K562 (cell line): ENCODE data around the gene PLA2G4A. TPM values are rescaled to one million over a fixed set of nuclear protein-coding genes. Genes with fewer than 3 reads are reported as not detected.

Experiments used
- ATAC-seq: fragments of 200-7000 bp; cut with Tn5 transposase; 3 replicates; pipeline ENCODE4 v1.9.1; 2020; ENCODE audit warnings: moderate library complexity
- BruUV-seq: library from RNA; stranded (reverse); fragments of 400-500 nt; replicated peaks from 2 replicates; lab custom pipeline; 2021; lab: Mats Ljungman, UMichigan
- CTCF ChIA-PET: fragments of 300-600 bp; formaldehyde crosslinking; extraction: SDS; loops from one replicate; lab custom pipeline; 2021; ENCODE audit warnings: low intra/inter-chr PET ratio; lab: Yijun Ruan, JAX
- POLR2A ChIA-PET: fragments of 300-600, 350-650 bp; sonication (Branson Sonifier 250); formaldehyde crosslinking; extraction: SDS; loops from one replicate; lab custom pipeline; 2021; ENCODE audit warnings: antibody characterized with exemption, inconsistent platforms; lab: Yijun Ruan, JAX
- DNase-seq, 4 experiments: peaks; one replicate each; pipeline versions ENCODE4 v3.0.0 to v3.0.0-alpha.2; 2011 to 2018; ENCODE audit warnings: low spot score in 3 of 4, mixed read lengths in 3 of 4; ENCODE audit errors: extremely low read depth in 1 of 4
- FAIRE-seq: peaks from 2 replicates; lab custom pipeline; 2011; peaks lifted over from hg19 to GRCh38; lab: Jason Lieb, UNC
- H2AFZ ChIP-seq: 2 replicates; pipeline ENCODE4 v1.6.0; 2011; ENCODE audit warnings: low read depth, low read length, control low read depth, inconsistent platforms
- H3K27ac ChIP-seq: fragments of 200-600 bp; 3 replicates; pipeline ENCODE4 v1.8.0; 2011; ENCODE audit warnings: low read depth, mild to moderate bottlenecking, control low read depth, inconsistent platforms, low read length, moderate library complexity, mixed read lengths; ENCODE audit errors: extremely low read depth
- H3K27me3 ChIP-seq, 2 experiments: fragments of 300-600 bp in 1 of 2; 2 replicates in 1 of 2; 3 replicates in 1 of 2; pipeline versions ENCODE4 v1.6.0 to v1.8.0; 2011; ENCODE audit warnings: inconsistent platforms in 2 of 2, low read length in 2 of 2, mild to moderate bottlenecking in 1 of 2, mixed read lengths in 1 of 2, moderate library complexity in 1 of 2; ENCODE audit not compliant: control insufficient read depth in 2 of 2, insufficient read depth in 2 of 2
- H3K36me3 ChIP-seq: fragments of 300-600 bp; 3 replicates; pipeline ENCODE4 v1.8.0; 2011; ENCODE audit warnings: mild to moderate bottlenecking, low read length, inconsistent platforms; ENCODE audit not compliant: control insufficient read depth, insufficient read depth
- H3K4me1 ChIP-seq, 2 experiments: fragments of 200-600 bp in 1 of 2; replicated peaks in 1 of 2; 2 replicates in 1 of 2; 3 replicates in 1 of 2; pipeline versions ENCODE4 v1.5.1 to v1.8.0; 2011; ENCODE audit warnings: inconsistent platforms in 2 of 2, low read length in 2 of 2, mild to moderate bottlenecking in 1 of 2, mixed read lengths in 1 of 2, moderate library complexity in 1 of 2; ENCODE audit not compliant: control insufficient read depth in 2 of 2, insufficient read depth in 2 of 2
- H3K4me2 ChIP-seq: 2 replicates; pipeline ENCODE4 v1.6.1; 2011; ENCODE audit warnings: low read length, control low read depth, inconsistent platforms, mixed read lengths; ENCODE audit not compliant: insufficient read depth
- H3K4me3 ChIP-seq: fragments of 200-600 bp; sonication (generic), shearing (Covaris generic); 2 replicates; pipeline ENCODE4 v1.5.1; 2016; ENCODE audit warnings: control low read depth, inconsistent platforms
- H3K79me2 ChIP-seq: fragments of 200-600 bp; 3 replicates; pipeline ENCODE4 v1.8.0; 2011; ENCODE audit warnings: low read length, inconsistent platforms; ENCODE audit not compliant: control insufficient read depth, insufficient read depth
- H3K9ac ChIP-seq, 2 experiments: 2 replicates each; pipeline versions ENCODE4 v1.6.0 to v1.6.1; 2011; ENCODE audit warnings: low read depth in 2 of 2, low read length in 2 of 2, control low read depth in 1 of 2, inconsistent platforms in 1 of 2, mild to moderate bottlenecking in 1 of 2, mixed read lengths in 1 of 2; ENCODE audit not compliant: insufficient read depth in 1 of 2
- H3K9me1 ChIP-seq: one replicate; pipeline ENCODE4 v1.6.0; 2011; ENCODE audit warnings: inconsistent platforms, mild to moderate bottlenecking, low read length, moderate library complexity; ENCODE audit not compliant: control insufficient read depth, insufficient read depth
- H3K9me3 ChIP-seq: replicated peaks from 2 replicates; pipeline ENCODE4 v1.5.1; 2011; ENCODE audit warnings: low read depth, low read length, inconsistent platforms; ENCODE audit not compliant: control insufficient read depth, insufficient read depth
- H4K20me1 ChIP-seq: replicated peaks from 2 replicates; pipeline ENCODE4 v1.6.1; 2011; ENCODE audit warnings: low read length, inconsistent platforms, mixed read lengths; ENCODE audit not compliant: control insufficient read depth, insufficient read depth
- AFF4 ChIP-seq: sonication (generic); formaldehyde crosslinking; IDR thresholded peaks from 2 replicates; pipeline ENCODE4 v1.8.0; 2023; ENCODE audit warnings: mild to moderate bottlenecking, missing genetic modification reagents
- MAFK ChIP-seq: IDR thresholded peaks from 2 replicates; pipeline ENCODE4 v1.6.1; 2011; ENCODE audit warnings: low read length, improper control_type of control experiment
- ZNF316 ChIP-seq: fragments of 450-650 bp; IDR thresholded peaks from 2 replicates; pipeline ENCODE4 v1.6.1; 2016
- ZNF76 ChIP-seq: fragments of 250-450 bp; sonication (Bioruptor Pico); IDR thresholded peaks from 2 replicates; pipeline ENCODE4 v1.4.0; 2020; ENCODE audit warnings: mild to moderate bottlenecking, moderate library complexity, borderline replicate concordance
- WGBS: fragments of 100-300 bp; shearing (Covaris generic); methylation state at CpG from one replicate; pipeline ENCODE4 v1.1.6; 2016; ENCODE audit warnings: low coverage, mixed read lengths; ENCODE audit not compliant: insufficient coverage; ENCODE audit errors: missing lambda C conversion rate; 5-methylcytosine and 5-hydroxymethylcytosine counted together
- in situ Hi-C: fragments of 300-500 bp; cut with MboI; formaldehyde crosslinking; loops from 4 replicates; pipeline ENCODE4 v1.15.0; 2018; ENCODE audit warnings: inconsistent platforms, mixed read lengths
- intact Hi-C: fragments of 100-400 bp; cut with micrococcal nuclease; formaldehyde crosslinking; loops from 2 replicates; pipeline ENCODE4 v1.14.2; 2022
- polyA plus RNA-seq, 8 experiments: library from polyadenylated mRNA; depleted of rRNA in 4 of 8; stranded (reverse) in 5 of 8; unstranded in 3 of 8; fragments of >200 nt; fragmentation: Nextera tagmentation in 2 of 8; fragmentation: Illumina TruSeq in 1 of 8; extraction: Ambion mirVana in 2 of 8; extraction: Trizol in 1 of 8; gene quantifications; 2 replicates each; pipeline versions ENCODE4 v1.2.1 to v1.2.3, GENCODE V29; 2011 to 2014; ENCODE audit warnings: inconsistent platforms in 1 of 8, missing spikeins in 1 of 8
- total RNA-seq, 7 experiments: library from RNA; depleted of rRNA in 6 of 7; stranded (reverse); fragments of >200 nt in 6 of 7; fragmentation: Illumina TruSeq in 2 of 7; extraction: Trizol in 2 of 7; gene quantifications; 2 replicates each; pipeline versions ENCODE4 v1.2.1 to v1.2.3, GENCODE V29; 2011 to 2021; ENCODE audit warnings: low replicate concordance in 1 of 7

Gene PLA2G4A
- total and polyA plus RNA-seq, 9 of the 15 experiments (the other 6 are each of a cell fraction or from before 2014, with no cell fraction given) = 0.04 to 0.71 (median 0.22) TPM; not detected in 4

- Histone ChIP-seq H3K9me3 (no peaks in the 10 kb centered on the region), H3K4me1 (no peaks in the 10 kb centered on the region), H3K27me3 (no peaks in the 10 kb centered on the region), H3K79me2 (no peaks in the 10 kb centered on the region), H2AFZ (no peak overlapping the region), H3K27ac (no peak overlapping the region), H3K9ac (no peak overlapping the region), H4K20me1 (no peaks in the 10 kb centered on the region), H3K9me1 (no peaks in the 10 kb centered on the region), H3K4me3 (no peak overlapping the region), H3K36me3 (no peaks in the 10 kb centered on the region), H3K4me2 (no peak overlapping the region)
- DNase-seq (no peak), FAIRE-seq (no peak), ATAC-seq (no peak)
- ChIA-PET CTCF (no interaction called here), POLR2A (no interaction called here)
- BruUV-seq = no TSS peak
- intact Hi-C loops (no loop called here), in situ Hi-C loops (no loop called here)
- TF ChIP-seq ZNF76 (CRISPR knock-in tag) (no peak), ZNF316 (peak; percentile 15; the same call in 1 of the 2 replicates), MAFK (0 out of 2 replicates have a peak, but pooled peaks have one; percentile 15), AFF4 (CRISPR knock-in tag) (no peak)
- 20% methylated on average over 1 of the region's 1 CpG for WGBS
Observed at GRCh38 chr1:187037973-187038553, 209.3 kb downstream of the PLA2G4A start.

Other genes starting within 250 kb of the PLA2G4A start
- gene PTGS2, start 148.5 kb upstream of the PLA2G4A start, total RNA-seq (2014; rRNA removed) = not detected in 2 replicates
- gene PTGS2, start 148.5 kb upstream of the PLA2G4A start, total RNA-seq (2014; rRNA removed; fragmentation: Illumina TruSeq; extraction: Trizol) = not detected in 2 replicates
- not detected in 2 replicates for gene PTGS2, start 148.5 kb upstream of the PLA2G4A start, total RNA-seq (2015; rRNA removed; fragmentation: Illumina TruSeq; extraction: Trizol)
- not detected in 2 replicates for gene PTGS2, start 148.5 kb upstream of the PLA2G4A start, total RNA-seq (2021)
- 0.01 TPM in 1 of 2 replicates, not detected in the other for gene PTGS2, start 148.5 kb upstream of the PLA2G4A start, polyA plus RNA-seq (2011; rRNA removed)
- not detected in 2 replicates for gene PTGS2, start 148.5 kb upstream of the PLA2G4A start, polyA plus RNA-seq (2014; fragmentation: Illumina TruSeq; extraction: Trizol)
- gene PTGS2, start 148.5 kb upstream of the PLA2G4A start, polyA plus RNA-seq (2014; fragmentation: Nextera tagmentation; extraction: Ambion mirVana) = not detected
- gene PTGS2, start 148.5 kb upstream of the PLA2G4A start, polyA plus RNA-seq (2014; rRNA removed) = not detected in 2 replicates